Duodenal mucosa (tissue), 2 donors: ENCODE data around the gene KREMEN2.
A peak's percentile ranks its signal among the peaks of the same experiment; 100 is the strongest.

Experiments used
- H3K27ac ChIP-seq: one replicate; pipeline ENCODE4 v1.7.0; 2013; ENCODE audit warnings: low read depth, low read length
- H3K27me3 ChIP-seq, 2 donors: one replicate each; pipeline ENCODE4 v1.7.0; 2013; ENCODE audit warnings: low read length in 2 of 2, control low read depth in 1 of 2; ENCODE audit not compliant: insufficient read depth in 2 of 2, control insufficient read depth in 1 of 2
- H3K36me3 ChIP-seq, 2 donors: one replicate each; pipeline ENCODE4 v1.7.0; 2013; ENCODE audit warnings: low read length in 2 of 2, control low read depth in 1 of 2; ENCODE audit not compliant: insufficient read depth in 2 of 2, control insufficient read depth in 1 of 2
- H3K4me1 ChIP-seq, 2 donors: one replicate each; pipeline ENCODE4 v1.7.0; 2013; ENCODE audit warnings: low read length in 2 of 2, control low read depth in 1 of 2; ENCODE audit not compliant: insufficient read depth in 2 of 2, control insufficient read depth in 1 of 2
- H3K4me3 ChIP-seq, 2 donors: one replicate each; pipeline ENCODE4 v1.7.0; 2013; ENCODE audit warnings: low read length in 2 of 2, low read depth in 1 of 2
- H3K9ac ChIP-seq, 2 donors: one replicate each; pipeline ENCODE4 v1.7.0; 2013; ENCODE audit warnings: low read length in 2 of 2, low read depth in 1 of 2
- H3K9me3 ChIP-seq, 2 donors: one replicate each; pipeline ENCODE4 v1.7.0; 2013; ENCODE audit warnings: low read length in 2 of 2, control low read depth in 1 of 2; ENCODE audit not compliant: control insufficient read depth in 1 of 2

KREMEN2 gene

GRCh38 chr16:2969545-2970521, 5.8 kb downstream of the KREMEN2 start:
- Histone ChIP-seq H3K4me1 (peaks cover 13 to 27% of the 10 kb centered on the region in 2 donors), H3K9ac (peak overlapping the region; percentile 43 to 66), H3K36me3 (peaks cover 0 to 3% of the 10 kb centered on the region in 2 donors), H3K4me3 (peak overlapping the region; percentile 79 to 83), H3K9me3 (no peaks in the 10 kb centered on the region), H3K27ac (no peak overlapping the region), H3K27me3 (peaks cover 21 to 27% of the 10 kb centered on the region in 2 donors)

- Histone ChIP-seq H3K9ac (peak overlapping the region; percentile 43 to 66), H3K27ac (no peak overlapping the region), H3K9me3 (no peaks in the 10 kb centered on the region), H3K27me3 (peaks cover 20 to 24% of the 10 kb centered on the region in 2 donors), H3K4me1 (peaks cover 13 to 26% of the 10 kb centered on the region in 2 donors), H3K4me3 (peak overlapping the region; percentile 79 to 83), H3K36me3 (peaks cover 0 to 3% of the 10 kb centered on the region in 2 donors)
These were observed 6.5 kb downstream of the KREMEN2 start for GRCh38 chr16:2970563-2970962.

GRCh38 chr16:2971134-2971984, 7.3 kb downstream of the KREMEN2 start:
- Histone ChIP-seq H3K4me3 (no peak overlapping the region), H3K9me3 (no peaks in the 10 kb centered on the region), H3K36me3 (peaks cover 2 to 3% of the 10 kb centered on the region in 2 donors), H3K4me1 (peaks cover 13 to 19% of the 10 kb centered on the region in 2 donors), H3K9ac (no peak overlapping the region), H3K27ac (no peak overlapping the region), H3K27me3 (peaks cover 12 to 17% of the 10 kb centered on the region in 2 donors)

DNA sequence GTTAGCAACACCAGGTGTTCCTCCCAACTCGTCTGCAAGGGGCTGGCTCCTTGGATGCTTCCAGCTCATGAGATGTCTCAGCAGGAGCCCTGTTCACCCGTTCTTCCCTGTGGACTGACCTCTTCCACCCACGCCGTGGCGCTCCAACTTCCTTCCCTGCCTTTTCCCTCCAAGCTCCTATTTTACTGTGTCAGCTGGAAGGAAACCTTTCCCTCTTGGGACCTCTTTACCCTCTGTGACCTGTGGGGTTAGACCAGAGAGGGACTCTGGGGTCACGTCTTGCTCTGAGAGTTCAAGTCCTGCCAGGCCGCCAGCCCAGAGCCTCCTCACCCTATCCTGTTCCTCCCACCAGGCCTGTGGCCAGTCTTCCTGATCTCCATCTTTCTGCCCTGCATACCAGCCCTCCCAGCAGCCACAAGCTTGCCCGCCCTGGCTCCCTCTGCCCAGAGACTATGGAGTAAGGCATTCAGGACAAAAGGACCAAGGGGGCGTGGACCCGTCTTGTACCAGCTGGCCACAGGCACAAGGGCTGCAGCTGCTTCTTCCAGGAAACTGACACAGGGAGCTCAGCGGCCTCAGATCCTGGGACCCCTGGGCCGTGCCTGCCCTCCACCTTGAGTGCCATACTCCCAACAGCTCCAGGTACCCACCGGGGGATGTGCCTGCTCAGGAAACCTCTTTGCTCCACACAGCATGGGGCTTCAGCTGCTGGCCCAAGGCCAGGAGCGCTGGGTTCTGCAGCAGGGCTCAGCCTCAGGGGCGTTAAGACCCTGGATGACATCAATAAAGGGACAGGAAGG, 8.1 kb downstream of the KREMEN2 start:
- H3K4me1 ChIP-seq = peaks cover 13 to 19% of the 10 kb centered on the region in 2 donors
- H3K9me3 ChIP-seq = no peaks in the 10 kb centered on the region
- no peak overlapping the region for H3K27ac ChIP-seq
- H3K9ac ChIP-seq = no peak overlapping the region
- H3K36me3 ChIP-seq = peaks cover 2 to 3% of the 10 kb centered on the region in 2 donors
- peaks cover 11 to 13% of the 10 kb centered on the region in 2 donors for H3K27me3 ChIP-seq
- no peak overlapping the region for H3K4me3 ChIP-seq

DNA sequence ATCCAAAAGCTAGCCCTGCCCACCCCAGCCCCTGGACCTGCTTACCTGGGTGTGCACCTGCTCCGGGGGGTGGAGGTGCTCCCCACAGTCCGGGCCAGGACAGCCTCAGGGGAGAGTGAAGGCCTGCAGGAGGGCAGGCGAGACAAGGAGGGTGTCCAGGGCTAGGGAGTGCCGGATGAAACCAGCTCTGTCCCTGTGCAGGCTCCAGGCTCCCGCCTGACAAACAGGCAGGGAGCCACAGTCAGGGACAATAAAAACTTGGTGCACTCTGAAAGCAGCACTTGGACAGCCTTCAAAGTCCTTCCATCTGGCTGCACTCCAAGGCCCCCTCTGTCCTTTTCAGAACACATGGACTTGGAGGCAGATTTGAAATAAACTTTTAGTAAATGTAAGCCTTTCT, 9.0 kb downstream of the KREMEN2 start:
- Histone ChIP-seq H3K4me3 (no peak overlapping the region), H3K27ac (no peak overlapping the region), H3K27me3 (peaks cover 3 to 4% of the 10 kb centered on the region in 2 donors), H3K36me3 (peaks cover 2 to 3% of the 10 kb centered on the region in 2 donors), H3K9me3 (no peaks in the 10 kb centered on the region), H3K9ac (no peak overlapping the region), H3K4me1 (peaks cover 12 to 16% of the 10 kb centered on the region in 2 donors)

- Histone ChIP-seq H3K36me3 (peaks cover 2 to 3% of the 10 kb centered on the region in 2 donors), H3K4me1 (peaks cover 6 to 10% of the 10 kb centered on the region in 2 donors), H3K27me3 (no peaks in the 10 kb centered on the region), H3K27ac (no peak overlapping the region), H3K9ac (no peak overlapping the region), H3K4me3 (no peak overlapping the region), H3K9me3 (no peaks in the 10 kb centered on the region)
These were observed 9.7 kb downstream of the KREMEN2 start for GRCh38 chr16:2973605-2974318.

GRCh38 chr16:2974319-2975056, 10.4 kb downstream of the KREMEN2 start:
- no peaks in the 10 kb centered on the region for H3K27me3 ChIP-seq
- H3K9me3 ChIP-seq = no peaks in the 10 kb centered on the region
- no peak overlapping the region for H3K9ac ChIP-seq
- peaks cover 2 to 3% of the 10 kb centered on the region in 2 donors for H3K36me3 ChIP-seq
- H3K4me3 ChIP-seq = no peak overlapping the region
- no peak overlapping the region for H3K27ac ChIP-seq
- peaks cover 4 to 7% of the 10 kb centered on the region in 2 donors for H3K4me1 ChIP-seq

- no peaks in the 10 kb centered on the region for H3K27me3 ChIP-seq
- H3K9me3 ChIP-seq = no peaks in the 10 kb centered on the region
- peaks cover 2 to 3% of the 10 kb centered on the region in 2 donors for H3K36me3 ChIP-seq
- no peak overlapping the region for H3K27ac ChIP-seq
- H3K9ac ChIP-seq = no peak overlapping the region
- no peak overlapping the region for H3K4me3 ChIP-seq
- H3K4me1 ChIP-seq = peaks cover 2 to 7% of the 10 kb centered on the region in 2 donors
These were observed 11.2 kb downstream of the KREMEN2 start for GRCh38 chr16:2975161-2975795.
